GM12878 (cell line): ENCODE results near the gene C1QTNF1. TPM values are rescaled to one million over a fixed set of nuclear protein-coding genes. Genes with fewer than 3 reads are reported as not detected.

Experiments used
- ATAC-seq: fragments of 200-7000 bp; cut with Tn5 transposase; 3 replicates; pipeline ENCODE4 v1.9.1; 2020; ENCODE audit warnings: mild to moderate bottlenecking, moderate library complexity
- BruUV-seq: library from RNA; stranded (reverse); fragments of 400-500 nt; replicated peaks from 2 replicates; lab custom pipeline; 2021; lab: Mats Ljungman, UMichigan
- CTCF ChIA-PET: fragments of 300-600 bp; sonication (Branson Sonifier 250); formaldehyde crosslinking; extraction: SDS; loops from one replicate; lab custom pipeline; 2021; ENCODE audit warnings: inconsistent platforms; lab: Yijun Ruan, JAX
- POLR2A ChIA-PET: fragments of 350-600 bp; formaldehyde crosslinking; extraction: SDS; loops from one replicate; lab custom pipeline; 2021; ENCODE audit warnings: inconsistent platforms; lab: Charles Lee
- RAD21 ChIA-PET: fragments of 300-600 bp; sonication (Branson Sonifier 250); formaldehyde crosslinking; loops from one replicate; lab custom pipeline; 2023; ENCODE audit warnings: antibody characterized with exemption; ENCODE audit not compliant: unreplicated experiment; lab: Charles Lee
- SMC1A ChIA-PET: fragments of 300-600 bp; sonication (Branson Sonifier 250); formaldehyde crosslinking; loops from one replicate; lab custom pipeline; 2023; ENCODE audit not compliant: unreplicated experiment, uncharacterized antibody; lab: Charles Lee
- DNase-seq: peaks from one replicate; pipeline ENCODE4 v3.0.0-alpha.2; 2011; ENCODE audit warnings: low read depth, low spot score
- FAIRE-seq: peaks from 3 replicates; lab custom pipeline; 2011; peaks lifted over from hg19 to GRCh38; lab: Jason Lieb, UNC
- H2AFZ ChIP-seq: 2 replicates; pipeline ENCODE4 v1.6.0; 2011; ENCODE audit warnings: low read depth, low read length, control low read depth; ENCODE audit not compliant: control insufficient read depth
- H3K27ac ChIP-seq: 2 replicates; pipeline ENCODE4 v1.5.1; 2011; ENCODE audit warnings: control low read depth; ENCODE audit not compliant: control insufficient read depth, insufficient read depth
- H3K27me3 ChIP-seq, 2 experiments: replicated peaks in 1 of 2; 2 replicates each; pipeline versions ENCODE4 v1.6.0 to v1.6.1; 2011; ENCODE audit warnings: low read length in 1 of 2; ENCODE audit not compliant: control insufficient read depth in 2 of 2, insufficient read depth in 2 of 2
- H3K36me3 ChIP-seq, 2 experiments: 2 replicates each; pipeline ENCODE4 v1.5.1; 2011; ENCODE audit warnings: low read length in 1 of 2; ENCODE audit not compliant: control insufficient read depth in 2 of 2, insufficient read depth in 2 of 2
- H3K4me1 ChIP-seq: 2 replicates; pipeline ENCODE4 v1.6.1; 2011; ENCODE audit warnings: mild to moderate bottlenecking, low read length, moderate library complexity, mixed read lengths; ENCODE audit not compliant: control insufficient read depth, insufficient read depth
- H3K4me2 ChIP-seq: 2 replicates; pipeline ENCODE4 v1.6.0; 2011; ENCODE audit warnings: control low read depth; ENCODE audit not compliant: control insufficient read depth, insufficient read depth
- H3K4me3 ChIP-seq: fragments of 200-600 bp; sonication (generic); 2 replicates; pipeline ENCODE4 v1.5.1; 2016
- H3K79me2 ChIP-seq: 2 replicates; pipeline ENCODE4 v1.6.0; 2011; ENCODE audit warnings: low read length; ENCODE audit not compliant: control insufficient read depth, insufficient read depth
- H3K9ac ChIP-seq: 2 replicates; pipeline ENCODE4 v1.8.0; 2011; ENCODE audit warnings: low read length, control low read depth, mixed read lengths; ENCODE audit not compliant: control insufficient read depth, insufficient read depth
- H3K9me3 ChIP-seq: replicated peaks from 3 replicates; pipeline ENCODE4 v1.5.1; 2011; ENCODE audit warnings: mild to moderate bottlenecking, low read length; ENCODE audit not compliant: control insufficient read depth, insufficient read depth
- H4K20me1 ChIP-seq: 2 replicates; pipeline ENCODE4 v1.6.0; 2011; ENCODE audit not compliant: control insufficient read depth, insufficient read depth
- JUNB ChIP-seq: IDR thresholded peaks from 2 replicates; pipeline ENCODE4 v1.6.1; 2016; ENCODE audit warnings: antibody characterized with exemption, mild to moderate bottlenecking
- SUPT20H ChIP-seq: IDR thresholded peaks from 2 replicates; pipeline ENCODE4 v1.6.1; 2011; ENCODE audit warnings: low read depth, mild to moderate bottlenecking, low read length, moderate library complexity, borderline replicate concordance; ENCODE audit not compliant: control insufficient read depth
- TCF12 ChIP-seq: IDR thresholded peaks from 2 replicates; pipeline ENCODE4 v1.6.1; 2011; ENCODE audit warnings: low read depth, mild to moderate bottlenecking, low read length
- USF2 ChIP-seq: IDR thresholded peaks from 2 replicates; pipeline ENCODE4 v1.6.1; 2011; ENCODE audit warnings: low read depth, low read length, improper control_type of control experiment, borderline replicate concordance
- ZNF622 ChIP-seq: fragments of 450-650 bp; IDR thresholded peaks from 2 replicates; pipeline ENCODE4 v1.6.1; 2017; ENCODE audit warnings: mild to moderate bottlenecking, inconsistent platforms
- WGBS: methylation state at CpG from one replicate; pipeline ENCODE4 v1.1.6; 2016; ENCODE audit warnings: low lambda C conversion rate; ENCODE audit not compliant: insufficient replicate concordance, insufficient coverage; ENCODE audit errors: missing lambda C conversion rate; 5-methylcytosine and 5-hydroxymethylcytosine counted together
- in situ Hi-C: fragments of 300-500 bp; cut with MboI; formaldehyde crosslinking; loops from 9 replicates; pipeline ENCODE4 v1.14.3; 2018; ENCODE audit warnings: mixed read lengths
- intact Hi-C: fragments of 100-400 bp; cut with micrococcal nuclease; formaldehyde crosslinking; loops from one replicate; pipeline ENCODE4 v1.14.2; 2022; ENCODE audit not compliant: unreplicated experiment
- polyA plus RNA-seq, 11 experiments: library from polyadenylated mRNA; depleted of rRNA in 4 of 11; unstranded in 6 of 11; stranded (reverse) in 5 of 11; fragments of >200 nt; fragmentation: Nextera tagmentation in 4 of 11; fragmentation: Illumina TruSeq in 1 of 11; extraction: Ambion mirVana in 4 of 11; extraction: Trizol in 1 of 11; gene quantifications; 1 replicate in 1 of 11; 2 replicates in 10 of 11; pipeline versions ENCODE4 v1.2.1 to v1.2.3, GENCODE V29; 2011 to 2016; ENCODE audit warnings: inconsistent platforms in 2 of 11, missing spikeins in 2 of 11, low read depth in 1 of 11
- total RNA-seq, 4 experiments: library from RNA; depleted of rRNA in 3 of 4; stranded (reverse); fragments of >200 nt in 3 of 4; fragmentation: Illumina TruSeq in 1 of 4; extraction: Trizol in 1 of 4; gene quantifications; 2 replicates each; pipeline versions ENCODE4 v1.2.1 to v1.2.3, GENCODE V29; 2013 to 2021
- TF ChIP-seq, protein P1 (sequence below): fragments of 450-650 bp; formaldehyde crosslinking; IDR thresholded peaks from 2 replicates; pipeline ENCODE4 v1.4.0; 2022; ENCODE audit warnings: mild to moderate bottlenecking, moderate library complexity

The C1QTNF1 gene
- total and polyA plus RNA-seq, 10 of the 15 experiments (the other 5 are each of a cell fraction or from before 2014, with no cell fraction given), result 0.05 to 1.1 (median 0.15) TPM; not detected in 4

GRCh38 chr17:79023886-79024771 lies at the start of gene C1QTNF1 (continued):
- TF ChIP-seq, protein P1, sequence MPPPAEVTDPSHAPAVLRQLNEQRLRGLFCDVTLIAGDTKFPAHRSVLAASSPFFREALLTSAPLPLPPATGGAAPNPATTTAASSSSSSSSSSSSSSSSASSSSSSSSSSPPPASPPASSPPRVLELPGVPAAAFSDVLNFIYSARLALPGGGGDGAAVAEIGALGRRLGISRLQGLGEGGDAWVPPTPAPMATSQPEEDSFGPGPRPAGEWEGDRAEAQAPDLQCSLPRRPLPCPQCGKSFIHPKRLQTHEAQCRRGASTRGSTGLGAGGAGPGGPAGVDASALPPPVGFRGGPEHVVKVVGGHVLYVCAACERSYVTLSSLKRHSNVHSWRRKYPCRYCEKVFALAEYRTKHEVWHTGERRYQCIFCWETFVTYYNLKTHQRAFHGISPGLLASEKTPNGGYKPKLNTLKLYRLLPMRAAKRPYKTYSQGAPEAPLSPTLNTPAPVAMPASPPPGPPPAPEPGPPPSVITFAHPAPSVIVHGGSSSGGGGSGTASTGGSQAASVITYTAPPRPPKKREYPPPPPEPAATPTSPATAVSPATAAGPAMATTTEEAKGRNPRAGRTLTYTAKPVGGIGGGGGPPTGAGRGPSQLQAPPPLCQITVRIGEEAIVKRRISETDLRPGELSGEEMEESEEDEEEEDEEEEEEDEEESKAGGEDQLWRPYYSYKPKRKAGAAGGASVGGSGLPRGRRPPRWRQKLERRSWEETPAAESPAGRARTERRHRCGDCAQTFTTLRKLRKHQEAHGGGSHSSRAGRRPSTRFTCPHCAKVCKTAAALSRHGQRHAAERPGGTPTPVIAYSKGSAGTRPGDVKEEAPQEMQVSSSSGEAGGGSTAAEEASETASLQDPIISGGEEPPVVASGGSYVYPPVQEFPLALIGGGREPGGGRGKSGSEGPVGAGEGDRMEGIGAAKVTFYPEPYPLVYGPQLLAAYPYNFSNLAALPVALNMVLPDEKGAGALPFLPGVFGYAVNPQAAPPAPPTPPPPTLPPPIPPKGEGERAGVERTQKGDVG (CRISPR knock-in tag), result no peak
- TF ChIP-seq USF2, result no peak
- TF ChIP-seq TCF12, result no peak
- TF ChIP-seq, all 136 proteins: peak for 2

- TF ChIP-seq ZNF622 (no peak), JUNB (peak; percentile 100), SUPT20H (peak; percentile 51; the same call in 1 of the 2 replicates)
- TF ChIP-seq, all 136 proteins: peak for 2
- DNase-seq (no peak), ATAC-seq (no peak), FAIRE-seq (peak; percentile 94)
- BruUV-seq, result no TSS peak
- RAD21 ChIA-PET, result no interaction called here
- 57% methylated on average over 29 of the region's 30 CpGs for WGBS
- Histone ChIP-seq H3K27me3 (no peaks in the 10 kb centered on the region), H3K4me2 (no peak overlapping the region), H2AFZ (no peak overlapping the region), H3K4me1 (no peaks in the 10 kb centered on the region), H3K27ac (no peak overlapping the region), H3K4me3 (no peak overlapping the region), H3K9ac (no peak overlapping the region), H3K36me3 (no peaks in the 10 kb centered on the region), H3K9me3 (no peaks in the 10 kb centered on the region), H3K79me2 (no peaks in the 10 kb centered on the region), H4K20me1 (no peaks in the 10 kb centered on the region)
- in situ Hi-C loops (no loop called here), intact Hi-C loops (no loop called here)
- CTCF ChIA-PET, result interaction anchor here (0.6 kb wide), 1 partner anchor 109 kb away, joined by 3 read pairs; no protein-coding TSS in a partner anchor
- SMC1A ChIA-PET, result interaction anchor here (0.6 kb wide), 1 partner anchor 65 kb away, joined by 3 read pairs; no protein-coding TSS in a partner anchor
- POLR2A ChIA-PET, result no interaction called here
These were observed 49.1 kb upstream of the C1QTNF1 start for GRCh38 chr17:78974635-78975591.
